HG03354 (cell line): ENCODE data around the gene EDNRB.
"Not testable (repeated sequence)": the region's sequence is repeated elsewhere in the genome, so short reads cannot be mapped to it uniquely, and the experiment has no call there.

Experiments used
- ATAC-seq: cut with Tn5 transposase; IDR thresholded peaks from one replicate; pipeline ENCODE4 v1.9.1; 2021; ENCODE audit warnings: mild to moderate bottlenecking; ENCODE audit not compliant: unreplicated experiment, poor library complexity, severe bottlenecking

Gene EDNRB

DNA sequence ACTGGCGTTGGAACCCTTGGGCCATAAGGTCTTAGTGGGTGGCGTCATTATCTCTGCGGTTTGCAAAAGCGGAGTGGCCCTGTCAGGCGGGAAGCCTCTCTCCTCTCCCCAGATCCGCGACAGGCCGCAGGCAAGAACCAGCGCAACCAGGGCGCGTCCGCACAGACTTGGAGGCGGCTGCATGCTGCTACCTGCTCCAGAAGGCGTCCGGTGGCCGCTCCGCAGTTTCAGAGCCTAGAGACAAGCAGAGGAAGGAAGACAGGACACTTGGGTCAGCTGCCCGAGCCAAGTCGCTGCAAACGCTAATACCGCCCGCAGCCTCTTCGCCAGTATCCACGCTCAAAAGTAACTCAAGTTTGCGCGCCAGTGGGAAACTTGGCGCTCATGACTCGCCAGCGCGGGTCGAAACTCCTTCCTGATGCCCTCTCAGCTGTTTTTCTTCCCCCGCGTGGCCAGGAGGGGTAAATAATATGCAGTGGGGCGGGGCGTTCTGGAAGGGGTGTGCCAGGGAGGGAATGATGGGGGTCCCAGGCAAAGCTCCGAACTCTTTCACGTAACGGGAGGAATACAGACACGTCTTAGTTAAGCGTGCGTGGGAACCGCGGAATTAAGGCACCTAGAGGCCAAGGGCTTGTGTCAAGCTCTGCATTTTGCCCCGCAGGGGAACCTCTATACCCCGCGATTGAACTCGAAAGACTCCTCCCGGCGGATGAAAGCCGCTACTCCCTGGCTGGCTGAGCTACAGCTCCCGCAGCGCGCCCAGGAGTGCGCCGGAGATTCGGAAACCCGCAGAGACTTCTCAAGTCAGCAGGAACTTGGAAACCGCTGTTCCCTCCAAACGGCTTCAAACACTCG lies at the start of gene EDNRB:
Gene EDNRB (minus strand): TSS at position 441 of the 855 bp plus-strand sequence. CDS start 258 bp downstream, at position 183.
- peak; percentile 51 for ATAC-seq

DNA sequence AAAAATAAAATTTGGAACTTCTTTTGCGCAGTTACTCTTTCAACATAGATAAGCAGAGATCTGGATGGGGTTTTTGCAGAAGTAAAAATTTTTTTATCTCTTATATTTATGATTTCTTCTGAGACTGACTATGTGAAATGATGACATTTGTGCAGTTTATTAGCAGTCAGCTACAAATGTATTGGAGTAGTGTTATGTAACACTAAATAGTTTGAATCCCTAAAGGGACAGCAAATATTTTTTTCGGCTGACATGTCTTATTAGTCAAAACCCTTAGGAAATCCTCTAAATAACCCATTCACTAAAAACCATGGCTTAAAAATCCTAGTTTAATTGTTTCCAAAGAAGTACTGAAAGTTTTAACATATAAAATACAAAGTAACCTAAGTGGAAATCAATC lies 48.0 kb upstream of the EDNRB start:
- no peak for ATAC-seq

DNA sequence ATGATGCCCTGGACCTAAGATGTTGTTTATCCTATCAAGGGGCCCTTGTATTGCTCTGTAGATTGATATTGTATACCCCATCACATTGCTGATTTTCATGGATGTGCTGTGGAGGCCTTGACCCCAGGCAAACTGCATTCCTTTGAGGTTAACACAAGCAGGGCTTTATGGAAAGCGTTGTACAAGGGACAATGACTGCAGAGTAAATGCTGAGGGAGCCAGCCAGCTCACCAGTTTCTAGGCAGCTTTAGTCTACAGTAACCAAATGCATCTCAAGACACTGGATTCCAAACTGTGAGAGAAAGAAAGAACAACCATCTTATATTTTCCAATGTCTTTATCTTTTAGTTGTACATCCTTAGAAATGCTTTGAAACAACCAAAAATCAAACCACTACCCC lies 34.1 kb upstream of the EDNRB start:
- no peak for ATAC-seq

DNA sequence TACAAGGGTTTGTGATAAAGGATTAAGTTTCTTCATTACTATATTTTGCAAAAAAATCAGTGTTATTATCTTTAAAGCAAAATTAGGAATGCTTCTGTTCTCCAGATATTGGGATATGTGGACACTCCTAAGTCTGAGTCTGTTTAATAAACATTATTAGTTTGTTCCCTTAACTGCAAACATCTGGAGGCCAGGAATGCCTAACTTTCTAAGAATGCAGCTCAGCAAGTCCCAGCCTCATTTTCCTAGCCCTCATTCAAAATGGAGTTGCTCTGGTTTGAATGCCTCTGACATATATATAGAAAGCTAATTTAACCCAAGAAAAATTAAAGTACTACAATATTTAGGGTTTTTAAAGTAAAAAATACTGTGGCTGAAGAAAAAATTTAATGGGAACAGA lies 33.6 kb upstream of the EDNRB start:
- ATAC-seq = no peak

DNA sequence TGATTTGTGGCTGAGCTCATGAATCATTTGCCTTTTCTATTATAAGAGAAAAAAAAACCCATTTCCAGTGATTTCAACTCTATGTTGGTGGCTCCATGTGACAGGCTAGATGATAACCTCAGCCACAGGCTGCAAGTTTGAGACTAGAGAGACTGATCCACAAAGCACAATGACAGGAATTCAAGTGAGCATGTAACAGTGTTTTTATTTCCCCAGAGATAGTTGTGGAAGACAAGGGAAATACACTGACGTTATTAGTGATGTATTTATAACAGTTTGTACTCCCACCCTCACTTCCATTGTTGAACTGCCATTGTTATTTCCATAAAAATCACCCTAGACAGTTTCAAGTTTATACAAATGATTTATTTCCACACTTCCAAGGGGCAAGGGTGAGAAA lies 27.9 kb upstream of the EDNRB start:
- ATAC-seq = no peak

DNA sequence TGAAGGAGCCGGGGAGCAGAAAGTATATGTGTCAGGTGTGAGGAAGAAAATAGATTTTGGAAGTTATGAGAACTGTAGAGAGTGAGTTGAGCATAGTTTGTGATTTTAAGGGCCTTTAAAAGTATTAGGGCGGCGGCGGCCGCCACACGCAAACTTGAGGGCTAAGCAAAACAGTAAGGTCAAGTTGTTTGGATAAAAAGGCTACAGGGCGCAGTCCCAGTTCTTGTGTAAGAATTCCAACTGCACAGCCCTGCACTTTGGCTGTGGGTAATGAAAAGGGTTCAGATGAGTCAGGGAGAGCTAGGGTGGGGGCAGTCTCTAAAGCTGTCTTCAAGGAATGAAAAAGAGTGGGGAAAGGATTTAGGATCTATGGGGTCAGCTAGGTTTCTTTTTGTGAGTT lies 16.4 kb upstream of the EDNRB start:
- not testable (repeated sequence) for ATAC-seq

DNA sequence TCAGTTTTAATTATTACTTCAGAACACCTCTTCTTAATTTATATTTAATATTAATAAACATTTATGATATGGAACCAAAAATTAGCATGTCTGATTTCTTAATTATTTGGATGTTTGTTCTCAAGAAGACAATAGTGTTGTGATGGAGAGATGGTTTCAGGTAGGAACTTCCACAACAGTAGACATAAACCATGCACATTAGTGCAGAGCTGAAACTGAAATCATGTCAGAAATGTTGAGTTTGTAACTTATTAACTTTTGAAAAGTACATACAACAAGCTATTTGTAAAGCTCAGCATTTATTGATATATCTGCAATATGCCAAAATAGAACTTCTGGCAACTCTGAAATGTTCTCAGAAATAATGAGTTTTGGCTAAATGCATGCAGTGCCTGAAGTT lies 11.8 kb upstream of the EDNRB start:
- peak; percentile 85 for ATAC-seq

DNA sequence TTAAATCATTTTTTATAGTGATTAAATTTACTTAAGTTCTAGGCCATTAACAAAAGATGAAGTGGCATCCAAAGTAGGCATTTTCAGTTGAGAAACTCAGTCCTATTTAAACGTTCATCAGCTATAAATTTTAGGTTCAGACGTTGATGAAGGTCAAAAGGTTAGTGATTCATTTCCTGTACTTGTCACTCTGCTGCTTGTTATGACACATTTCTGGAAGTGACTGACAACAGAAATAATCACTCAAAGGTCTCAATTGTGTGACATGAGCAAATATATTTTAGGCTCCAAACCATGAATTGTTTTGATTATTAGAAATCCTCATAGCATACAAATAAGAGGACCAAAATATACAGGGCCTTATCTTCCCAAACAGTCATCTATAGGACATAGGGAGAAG lies 10.3 kb upstream of the EDNRB start:
- peak; percentile 90 for ATAC-seq

DNA sequence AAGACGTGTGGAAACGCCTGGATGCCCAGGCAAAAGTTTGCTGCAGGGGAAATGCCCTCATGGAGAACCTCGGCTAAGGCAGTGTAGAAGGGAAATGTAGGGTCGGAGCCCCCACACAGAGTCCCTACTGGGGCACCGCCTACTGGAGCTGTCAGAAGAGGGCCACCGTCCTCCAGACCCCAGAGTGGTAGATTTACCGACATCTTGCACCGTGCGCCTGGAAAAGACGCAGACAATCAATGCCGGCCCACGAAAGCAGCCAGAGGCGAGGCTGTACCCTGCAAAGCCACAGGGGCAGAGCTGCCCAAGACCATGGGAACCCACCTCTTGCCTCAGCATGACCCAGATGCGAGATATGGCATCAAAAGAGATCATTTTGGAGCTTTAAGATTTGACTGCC lies 7.0 kb upstream of the EDNRB start:
- ATAC-seq = no peak

DNA sequence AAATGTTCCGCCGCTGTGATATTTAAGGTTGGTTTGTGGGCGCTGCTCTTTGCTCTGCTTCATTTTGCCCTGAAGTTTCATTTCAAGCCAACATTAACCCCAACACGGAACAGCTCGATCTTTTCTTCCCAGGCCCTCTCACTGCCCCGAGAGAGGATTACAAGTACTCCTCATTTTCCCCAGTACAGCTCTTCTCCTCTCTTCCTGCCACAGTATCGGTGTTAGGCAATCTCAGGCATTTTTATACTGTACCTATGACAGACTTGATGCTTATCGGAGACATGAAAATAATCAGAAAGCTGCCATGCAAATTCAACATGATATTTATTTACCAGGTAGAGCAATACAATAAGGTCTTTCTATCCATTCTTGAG lies 1.3 kb upstream of the EDNRB start:
- ATAC-seq = no peak

DNA sequence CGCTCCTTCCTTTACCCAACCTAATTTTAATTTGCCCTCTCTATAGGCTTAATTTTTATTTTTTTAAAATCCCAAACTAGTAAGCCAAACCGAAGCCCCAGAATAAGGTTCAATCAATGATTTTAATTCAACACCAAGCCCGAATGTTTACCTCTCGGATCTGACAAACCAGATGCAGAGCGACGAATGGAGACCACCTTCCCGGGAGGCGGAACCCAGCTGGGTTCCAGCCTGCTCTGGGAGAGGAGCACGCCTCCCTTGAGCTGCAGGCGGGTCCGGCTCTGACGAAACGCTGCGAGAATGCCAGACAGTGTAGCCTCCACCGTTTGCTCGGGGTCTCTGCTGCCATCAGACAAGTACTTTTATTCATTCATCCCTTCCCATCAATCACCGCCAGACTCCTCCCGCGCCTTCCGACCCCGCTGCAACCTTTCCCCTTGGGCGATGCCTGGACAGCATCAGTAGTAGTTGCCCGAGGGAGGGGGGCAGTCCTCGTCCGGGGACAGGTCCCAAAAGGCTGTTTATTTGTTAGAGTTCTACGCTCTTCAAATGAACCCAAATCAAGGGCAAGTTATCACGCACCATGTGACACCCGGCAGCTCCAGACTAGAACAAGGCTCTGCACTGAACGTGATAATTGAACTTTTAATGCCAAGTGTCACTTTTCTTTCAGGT lies 752 bp upstream of the EDNRB start:
- ATAC-seq = no peak

DNA sequence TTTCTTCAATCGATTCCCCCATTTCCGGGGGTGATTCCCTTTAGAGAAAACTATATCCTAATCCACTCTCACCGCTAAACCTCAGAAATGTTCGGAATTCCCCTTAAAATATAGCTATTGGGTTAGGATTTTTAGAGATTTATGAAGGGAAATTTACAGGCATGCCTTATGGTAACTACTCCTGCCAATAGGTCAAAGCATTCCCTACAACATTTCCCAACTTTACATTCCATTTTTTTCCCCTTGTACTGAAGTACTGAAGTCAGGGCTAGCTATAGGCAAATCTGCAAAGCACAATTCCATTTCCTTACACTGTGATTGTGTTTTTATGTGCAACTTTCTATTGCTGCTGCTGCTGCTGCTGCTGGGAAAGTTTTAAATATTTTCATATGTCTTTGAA lies 2.1 kb downstream of the EDNRB start:
- ATAC-seq = no peak

DNA sequence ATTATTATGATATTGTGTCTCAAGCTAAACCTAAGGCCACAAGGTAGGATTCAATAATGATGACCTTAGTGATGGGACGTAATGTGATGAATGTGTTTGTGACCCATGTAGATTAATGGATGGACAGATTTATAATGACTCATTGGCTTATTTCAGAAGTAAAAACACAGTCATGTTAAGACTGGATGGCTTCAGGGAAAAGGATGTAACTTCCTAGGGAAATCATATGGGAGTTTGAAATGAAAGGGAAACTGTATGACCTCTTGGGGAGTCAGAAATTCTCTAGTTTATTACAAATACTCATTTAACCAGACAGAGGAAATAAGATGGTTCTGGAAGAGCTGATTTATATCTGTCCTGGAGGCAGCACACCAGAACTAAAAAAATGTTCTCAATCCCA lies 2.9 kb downstream of the EDNRB start:
- ATAC-seq = no peak

DNA sequence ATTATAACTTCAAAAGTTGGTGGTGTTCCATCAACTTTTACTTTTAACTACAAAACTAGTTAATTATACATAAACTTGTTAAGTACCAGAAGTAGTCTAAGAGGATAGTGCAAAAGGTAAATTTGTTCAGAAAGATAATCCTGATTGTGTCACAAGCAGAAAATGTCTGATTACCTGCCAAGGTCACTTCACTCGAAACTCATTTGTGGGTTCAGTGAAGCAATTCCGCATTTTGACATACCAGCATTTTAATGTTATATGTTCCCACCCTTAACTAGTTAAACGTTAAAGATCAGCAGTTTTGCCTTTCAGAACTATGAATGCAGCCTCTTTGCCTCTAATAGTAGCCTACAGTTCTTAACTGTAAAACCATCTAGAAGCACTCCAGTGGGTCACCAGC lies 5.6 kb downstream of the EDNRB start:
- ATAC-seq = no peak

DNA sequence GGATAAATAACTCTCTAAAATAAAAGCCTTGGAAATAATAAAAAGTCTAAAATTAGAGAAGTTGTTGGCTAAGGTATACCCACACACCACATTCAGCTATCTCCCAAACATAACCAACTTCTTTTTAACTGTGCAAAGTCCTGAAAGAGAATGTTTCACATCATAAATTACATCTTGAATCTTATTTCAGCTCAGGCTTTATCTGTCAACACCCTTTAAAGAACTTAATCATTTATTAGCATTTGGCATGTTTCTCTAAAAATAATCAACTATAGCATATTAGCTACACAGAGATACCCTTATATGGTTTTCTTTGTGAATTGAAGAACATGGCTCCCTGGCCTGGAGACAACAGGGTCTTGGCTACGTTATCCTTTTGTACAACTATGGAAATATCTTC lies 6.9 kb downstream of the EDNRB start:
- ATAC-seq = no peak

DNA sequence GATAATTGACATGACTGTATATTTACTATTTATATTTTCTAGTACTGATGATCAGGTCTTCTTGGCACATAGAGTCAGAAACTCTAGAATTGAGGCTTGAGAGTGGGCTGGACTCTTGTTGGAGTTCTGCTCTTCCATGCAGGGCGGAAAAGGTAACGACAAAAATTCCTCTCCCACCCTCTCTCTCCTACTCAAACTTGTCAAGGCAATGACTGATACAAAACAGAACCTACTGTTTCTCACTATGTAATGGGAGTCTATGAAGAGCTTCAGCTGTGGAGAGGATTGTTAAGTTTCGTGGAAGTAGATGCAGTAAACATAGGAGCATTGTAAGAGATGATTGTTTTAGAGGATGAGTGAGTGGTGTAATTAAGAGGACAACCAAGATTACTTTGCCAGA lies 8.8 kb downstream of the EDNRB start:
- no peak for ATAC-seq

DNA sequence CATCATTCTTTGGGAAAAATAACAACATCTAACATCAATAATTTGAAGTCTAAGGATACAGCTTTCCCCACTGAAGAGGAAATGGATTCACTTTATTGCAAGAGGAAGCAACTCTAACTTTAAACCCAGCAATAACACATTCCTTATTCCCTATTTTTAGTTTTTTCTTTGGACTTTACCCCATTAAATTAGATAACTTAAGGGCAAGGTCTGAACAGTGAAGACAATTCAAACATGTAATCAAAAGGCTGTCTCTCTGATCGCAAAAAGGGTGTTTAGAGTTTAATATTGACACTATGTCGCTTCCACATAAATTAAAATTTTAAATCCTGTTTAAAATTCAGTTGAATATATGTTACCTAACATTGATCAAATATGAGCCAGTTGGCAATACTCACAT lies 10.1 kb downstream of the EDNRB start:
- ATAC-seq = no peak

DNA sequence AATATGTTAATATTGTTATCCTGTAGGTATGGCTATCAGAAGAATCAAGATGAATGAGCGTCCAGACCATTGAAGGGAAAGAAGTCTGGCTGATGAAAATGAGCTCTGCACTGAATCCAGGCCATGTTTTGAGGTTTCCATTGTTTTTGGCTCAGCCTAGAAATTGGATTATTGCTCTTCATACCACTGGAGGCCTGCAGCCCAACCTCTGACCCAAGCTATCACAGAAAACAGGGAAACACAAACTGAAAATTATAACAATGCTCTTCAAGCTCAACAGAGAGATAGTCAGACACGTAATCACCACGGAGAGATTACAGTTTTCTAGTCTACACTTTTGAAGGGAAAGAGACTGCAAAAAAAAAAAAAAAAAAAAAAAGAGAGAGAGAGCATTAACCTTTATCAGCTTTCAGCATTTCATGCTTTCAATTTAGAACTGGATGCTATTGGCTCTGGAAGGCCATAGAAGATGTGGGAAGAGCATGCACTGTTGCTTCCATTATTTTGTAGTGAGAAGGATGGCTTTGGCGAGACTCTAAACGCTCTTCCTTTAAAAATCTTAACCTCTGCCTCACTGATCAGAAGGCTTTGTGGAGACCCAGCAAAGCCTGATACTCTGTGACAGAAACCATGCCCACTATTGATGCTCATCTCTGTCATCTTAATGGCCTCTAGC lies 10.8 kb downstream of the EDNRB start:
- ATAC-seq = no peak

DNA sequence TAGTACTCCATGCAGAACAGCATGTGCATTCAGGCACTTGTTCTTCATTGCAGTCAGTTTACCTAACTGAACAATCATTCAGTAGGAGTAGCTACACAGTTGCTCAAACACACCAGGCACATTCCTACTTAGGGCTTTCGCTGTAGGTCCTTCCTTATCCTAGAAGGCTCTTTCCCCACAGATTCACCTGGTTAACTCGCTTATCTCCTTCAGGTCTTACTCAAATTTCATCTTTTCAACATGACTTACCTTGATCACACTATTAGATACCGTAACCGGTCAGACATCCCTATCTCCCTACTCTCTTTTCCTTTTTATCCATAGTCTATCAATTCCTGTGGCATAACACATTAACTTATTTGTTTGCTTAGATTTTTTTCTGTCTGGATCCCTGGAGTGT lies 14.6 kb downstream of the EDNRB start:
- ATAC-seq = no peak

DNA sequence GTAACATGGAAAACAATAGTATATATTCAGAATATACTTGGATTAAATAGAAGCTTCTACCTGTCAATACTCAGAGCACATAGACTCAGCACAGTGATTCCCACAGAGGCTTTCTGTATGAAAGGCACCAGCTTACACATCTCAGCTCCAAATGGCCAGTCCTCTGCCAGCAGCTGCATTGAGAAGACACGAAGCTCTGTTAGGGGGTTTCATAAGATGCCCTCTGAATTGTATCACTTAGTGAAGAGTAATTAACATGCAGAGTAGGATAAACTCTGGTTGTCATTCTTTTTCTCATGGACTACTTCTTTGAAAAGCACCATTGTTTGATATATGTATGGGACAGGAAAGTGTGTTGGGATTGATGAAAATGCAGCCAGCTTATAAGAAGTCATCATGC lies 15.2 kb downstream of the EDNRB start:
- ATAC-seq = no peak
